GM12875 (cell line): Measurements from ENCODE around the gene CIDEC.
"Not testable (repeated sequence)": the region's sequence is repeated elsewhere in the genome, so short reads cannot be mapped to it uniquely, and the experiment has no call there.

Source experiments
- H3K4me3 ChIP-seq: one replicate; pipeline ENCODE4 v1.5.1; 2011; ENCODE audit warnings: low read depth, low read length, control low read depth
- TF ChIP-seq, protein P1 (sequence below): IDR thresholded peaks from 2 replicates; pipeline ENCODE4 v1.5.1; 2011; ENCODE audit warnings: low read depth, mild to moderate bottlenecking, control low read depth, inconsistent platforms, low read length, moderate library complexity, borderline replicate concordance; ENCODE audit not compliant: insufficient read depth

CIDEC gene

DNA sequence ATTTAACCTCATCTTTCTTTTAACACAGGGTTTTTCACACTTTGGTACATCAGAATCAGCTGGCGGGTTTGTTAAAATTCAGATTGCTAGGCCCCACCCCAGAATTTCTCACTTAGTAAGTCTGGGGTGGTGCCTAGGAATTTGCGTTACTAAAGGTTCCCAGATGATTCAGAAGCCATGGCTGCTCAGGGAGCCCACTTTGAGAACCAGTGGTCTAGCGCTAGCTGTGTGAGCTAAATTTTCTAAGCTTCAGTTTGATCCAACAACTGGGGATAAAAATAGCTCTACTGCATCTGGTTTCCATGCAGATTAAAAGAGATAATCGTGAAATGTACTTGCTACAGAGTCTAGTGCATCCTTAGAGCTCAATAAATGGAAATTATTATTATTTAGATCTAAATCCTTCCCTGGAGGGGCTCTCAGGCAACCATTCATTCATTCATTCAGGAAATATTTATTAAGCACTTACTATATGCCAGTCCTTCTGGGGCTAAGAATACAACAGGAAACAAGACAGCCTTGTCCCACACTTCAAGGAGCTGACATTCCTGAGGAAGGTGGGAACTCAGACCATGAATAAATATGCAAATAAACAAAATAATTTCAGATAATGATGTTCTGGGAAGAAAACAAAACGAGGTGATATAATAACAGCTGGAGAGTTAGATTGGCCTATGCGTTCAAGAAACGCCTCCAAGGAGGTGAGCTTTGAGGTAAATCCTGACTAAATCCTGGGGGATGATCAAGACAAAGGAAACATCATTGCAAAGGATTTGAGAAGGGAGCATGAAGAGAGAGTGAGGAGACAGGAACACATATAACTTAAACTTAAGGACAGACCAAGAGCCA is 3.9 kb upstream of the CIDEC start:
- no peak overlapping the region for H3K4me3 ChIP-seq

GRCh38 chr3:9881441-9881840 is 1.4 kb upstream of the CIDEC start:
- TF ChIP-seq, protein P1, sequence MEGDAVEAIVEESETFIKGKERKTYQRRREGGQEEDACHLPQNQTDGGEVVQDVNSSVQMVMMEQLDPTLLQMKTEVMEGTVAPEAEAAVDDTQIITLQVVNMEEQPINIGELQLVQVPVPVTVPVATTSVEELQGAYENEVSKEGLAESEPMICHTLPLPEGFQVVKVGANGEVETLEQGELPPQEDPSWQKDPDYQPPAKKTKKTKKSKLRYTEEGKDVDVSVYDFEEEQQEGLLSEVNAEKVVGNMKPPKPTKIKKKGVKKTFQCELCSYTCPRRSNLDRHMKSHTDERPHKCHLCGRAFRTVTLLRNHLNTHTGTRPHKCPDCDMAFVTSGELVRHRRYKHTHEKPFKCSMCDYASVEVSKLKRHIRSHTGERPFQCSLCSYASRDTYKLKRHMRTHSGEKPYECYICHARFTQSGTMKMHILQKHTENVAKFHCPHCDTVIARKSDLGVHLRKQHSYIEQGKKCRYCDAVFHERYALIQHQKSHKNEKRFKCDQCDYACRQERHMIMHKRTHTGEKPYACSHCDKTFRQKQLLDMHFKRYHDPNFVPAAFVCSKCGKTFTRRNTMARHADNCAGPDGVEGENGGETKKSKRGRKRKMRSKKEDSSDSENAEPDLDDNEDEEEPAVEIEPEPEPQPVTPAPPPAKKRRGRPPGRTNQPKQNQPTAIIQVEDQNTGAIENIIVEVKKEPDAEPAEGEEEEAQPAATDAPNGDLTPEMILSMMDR, result no peak
- H3K4me3 ChIP-seq, result no peak overlapping the region

More for the DNA sequence above, 3.9 kb upstream of the CIDEC start:
- TF ChIP-seq, protein P1, result no peak

GRCh38 chr3:9878700-9879099 is 1.4 kb downstream of the CIDEC start:
- TF ChIP-seq, protein P1, result no peak

DNA sequence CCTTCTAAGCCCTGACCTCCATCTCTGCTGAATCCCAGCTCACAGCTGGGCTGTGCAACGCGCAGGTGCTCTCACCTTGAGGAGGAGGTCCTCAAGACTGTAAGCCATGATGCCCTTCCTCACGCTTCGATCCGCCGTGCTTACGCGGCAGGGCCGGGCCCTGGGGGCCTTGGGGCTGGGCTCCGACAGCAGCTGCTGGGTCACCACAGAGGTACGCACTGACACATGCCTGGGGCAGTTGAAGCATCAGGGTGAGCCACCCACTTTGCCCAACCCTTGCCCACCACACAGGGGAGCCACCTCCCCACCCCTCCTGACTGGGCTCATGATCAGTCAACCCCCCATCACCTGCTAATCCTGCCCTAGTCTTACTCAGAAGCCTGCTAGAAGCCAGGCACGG is 3.1 kb downstream of the CIDEC start:
- TF ChIP-seq, protein P1, result no peak
- no peak overlapping the region for H3K4me3 ChIP-seq

More at GRCh38 chr3:9878700-9879099, 1.4 kb downstream of the CIDEC start:
- H3K4me3 ChIP-seq, result no peak overlapping the region

- H3K4me3 ChIP-seq, result not testable (repeated sequence)
Measured at GRCh38 chr3:9876255-9876654, 3.8 kb downstream of the CIDEC start.

DNA sequence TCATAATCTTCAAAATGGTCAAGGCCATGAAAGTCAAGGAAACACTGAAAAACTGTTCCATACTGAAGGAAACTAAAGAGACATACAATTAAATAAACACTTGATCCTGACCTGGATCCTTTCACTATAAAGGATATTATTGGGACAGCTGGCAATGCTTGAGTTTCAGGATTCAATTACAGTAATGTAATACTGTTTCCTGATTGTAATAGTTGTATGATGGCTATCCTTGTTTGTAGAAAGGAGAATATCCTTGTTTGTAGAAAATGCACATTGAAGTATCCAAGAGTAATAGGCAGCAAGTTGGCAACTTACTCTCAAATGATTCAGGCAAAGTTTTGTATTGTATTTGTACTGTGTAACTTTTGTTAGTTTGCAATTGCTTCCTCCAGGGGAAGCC is 4.6 kb downstream of the CIDEC start:
- TF ChIP-seq, protein P1, result no peak
- H3K4me3 ChIP-seq, result no peak overlapping the region

DNA sequence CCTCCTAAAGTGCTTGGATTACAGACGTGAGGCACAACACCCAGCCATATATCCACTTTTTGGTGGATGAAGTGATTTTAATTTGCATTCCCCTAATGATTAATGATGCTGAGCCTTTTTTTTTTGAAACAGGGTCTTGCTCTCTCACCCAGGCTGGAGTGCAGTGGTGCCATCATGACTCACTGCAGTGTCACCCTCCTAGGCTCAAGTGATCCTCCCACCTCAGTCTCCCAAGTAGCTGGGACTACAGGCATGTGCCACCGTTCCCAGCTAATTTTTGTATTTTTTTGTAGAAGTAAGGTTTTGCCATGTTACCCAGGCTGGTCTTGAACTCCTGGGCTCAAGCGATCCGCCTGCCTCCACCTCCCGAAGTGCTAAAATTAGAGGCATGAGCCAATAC is 8.0 kb downstream of the CIDEC start:
- not testable (repeated sequence) for H3K4me3 ChIP-seq

GRCh38 chr3:9870978-9871377 is 9.1 kb downstream of the CIDEC start:
- TF ChIP-seq, protein P1, result no peak
- H3K4me3 ChIP-seq, result no peak overlapping the region
